Measurements from ENCODE around the gene FLNB.

FLNB gene

GRCh38 chr3:58079773-58080172 is 71.6 kb downstream of the FLNB start:
- Histone ChIP-seq H3K4me3 (ENCODE audit: low read depth, low read length) (no peak overlapping the region), H3K27me3 (no peaks in the 10 kb centered on the region), H3K4me1 (no peaks in the 10 kb centered on the region), H3K9me3 (no peaks in the 10 kb centered on the region), H3K36me3 (no peaks in the 10 kb centered on the region; the same call in 1 of the 2 replicates)
- TF ChIP-seq, protein P1, sequence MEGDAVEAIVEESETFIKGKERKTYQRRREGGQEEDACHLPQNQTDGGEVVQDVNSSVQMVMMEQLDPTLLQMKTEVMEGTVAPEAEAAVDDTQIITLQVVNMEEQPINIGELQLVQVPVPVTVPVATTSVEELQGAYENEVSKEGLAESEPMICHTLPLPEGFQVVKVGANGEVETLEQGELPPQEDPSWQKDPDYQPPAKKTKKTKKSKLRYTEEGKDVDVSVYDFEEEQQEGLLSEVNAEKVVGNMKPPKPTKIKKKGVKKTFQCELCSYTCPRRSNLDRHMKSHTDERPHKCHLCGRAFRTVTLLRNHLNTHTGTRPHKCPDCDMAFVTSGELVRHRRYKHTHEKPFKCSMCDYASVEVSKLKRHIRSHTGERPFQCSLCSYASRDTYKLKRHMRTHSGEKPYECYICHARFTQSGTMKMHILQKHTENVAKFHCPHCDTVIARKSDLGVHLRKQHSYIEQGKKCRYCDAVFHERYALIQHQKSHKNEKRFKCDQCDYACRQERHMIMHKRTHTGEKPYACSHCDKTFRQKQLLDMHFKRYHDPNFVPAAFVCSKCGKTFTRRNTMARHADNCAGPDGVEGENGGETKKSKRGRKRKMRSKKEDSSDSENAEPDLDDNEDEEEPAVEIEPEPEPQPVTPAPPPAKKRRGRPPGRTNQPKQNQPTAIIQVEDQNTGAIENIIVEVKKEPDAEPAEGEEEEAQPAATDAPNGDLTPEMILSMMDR (IDR thresholded peaks at IDR 0.05; ENCODE audit: low read depth, low read length), result no peak
- no peak for DNase-seq

GRCh38 chr3:58082047-58082446 is 73.8 kb downstream of the FLNB start:
- no peaks in the 10 kb centered on the region for H3K27me3 ChIP-seq
- H3K36me3 ChIP-seq, result no peaks in the 10 kb centered on the region; the same call in 1 of the 2 replicates
- H3K4me1 ChIP-seq, result no peaks in the 10 kb centered on the region
- DNase-seq, result no peak
- H3K4me3 ChIP-seq (ENCODE audit: low read depth, low read length), result no peak overlapping the region
- TF ChIP-seq, protein P1 (IDR thresholded peaks at IDR 0.05; ENCODE audit: low read depth, low read length), result no peak
- no peaks in the 10 kb centered on the region for H3K9me3 ChIP-seq

GRCh38 chr3:58084166-58084565 is 75.9 kb downstream of the FLNB start:
- Histone ChIP-seq H3K4me3 (ENCODE audit: low read depth, low read length) (no peak overlapping the region), H3K9me3 (no peaks in the 10 kb centered on the region), H3K27me3 (no peaks in the 10 kb centered on the region), H3K36me3 (no peaks in the 10 kb centered on the region), H3K4me1 (no peaks in the 10 kb centered on the region)
- TF ChIP-seq, protein P1 (IDR thresholded peaks at IDR 0.05; ENCODE audit: low read depth, low read length), result no peak
- DNase-seq, result no peak

- Histone ChIP-seq H3K9me3 (no peaks in the 10 kb centered on the region), H3K36me3 (no peaks in the 10 kb centered on the region), H3K27me3 (no peaks in the 10 kb centered on the region), H3K4me1 (no peaks in the 10 kb centered on the region), H3K4me3 (ENCODE audit: low read depth, low read length) (no peak overlapping the region)
- TF ChIP-seq, protein P1 (IDR thresholded peaks at IDR 0.05; ENCODE audit: low read depth, low read length), result no peak
- DNase-seq, result no peak
These were observed 76.7 kb downstream of the FLNB start for GRCh38 chr3:58084788-58085543.

- no peaks in the 10 kb centered on the region for H3K9me3 ChIP-seq
- no peaks in the 10 kb centered on the region for H3K4me1 ChIP-seq
- no peaks in the 10 kb centered on the region for H3K27me3 ChIP-seq
- TF ChIP-seq, protein P1 (IDR thresholded peaks at IDR 0.05; ENCODE audit: low read depth, low read length), result no peak
- H3K36me3 ChIP-seq, result no peaks in the 10 kb centered on the region
- DNase-seq, result no peak
- no peak overlapping the region for H3K4me3 ChIP-seq (ENCODE audit: low read depth, low read length)
These were observed 77.4 kb downstream of the FLNB start for GRCh38 chr3:58085616-58086015.

DNA sequence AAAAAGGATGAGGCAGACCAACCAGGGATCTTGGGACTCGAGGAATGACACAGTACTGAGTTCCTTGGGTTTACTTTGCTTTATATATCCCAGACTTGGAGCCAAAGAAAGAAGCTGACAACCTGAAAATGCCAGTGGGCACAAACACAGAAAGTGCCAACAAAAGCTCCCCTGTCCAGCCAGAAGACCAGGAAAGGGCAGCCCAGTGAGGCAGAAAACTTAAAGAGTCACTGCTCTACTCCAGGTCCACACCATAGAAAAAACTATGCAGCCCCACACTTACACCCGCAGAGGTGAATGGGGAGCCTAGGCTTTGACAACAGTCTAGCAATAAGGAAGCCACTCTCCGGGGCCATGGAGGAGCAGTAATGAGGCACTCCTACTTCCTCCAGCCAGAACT is 80.3 kb downstream of the FLNB start:
- H3K4me3 ChIP-seq (ENCODE audit: low read depth, low read length), result no peak overlapping the region
- H3K4me1 ChIP-seq, result no peaks in the 10 kb centered on the region
- no peaks in the 10 kb centered on the region for H3K9me3 ChIP-seq
- H3K27me3 ChIP-seq, result no peaks in the 10 kb centered on the region
- no peak for DNase-seq
- H3K36me3 ChIP-seq, result no peaks in the 10 kb centered on the region
- TF ChIP-seq, protein P1 (IDR thresholded peaks at IDR 0.05; ENCODE audit: low read depth, low read length), result no peak
